HEK293 (cell line): ENCODE data around the gene ORC2.

Experiments
- GLIS2 ChIP-seq: fragments of 450-650 bp; formaldehyde crosslinking; IDR thresholded peaks from 2 replicates; pipeline ENCODE4 v1.5.1; 2016; ENCODE audit warnings: missing biosample characterization, missing genetic modification characterization
- KLF10 ChIP-seq: fragments of 450-650 bp; IDR thresholded peaks from 2 replicates; pipeline ENCODE4 v1.5.1; 2018; ENCODE audit warnings: missing biosample characterization, mild to moderate bottlenecking, missing genetic modification characterization
- KLF8 ChIP-seq: fragments of 450-650 bp; formaldehyde crosslinking; IDR thresholded peaks from 2 replicates; pipeline ENCODE4 v1.5.1; 2016; ENCODE audit warnings: missing biosample characterization, missing genetic modification characterization
- MYNN ChIP-seq: fragments of 450-650 bp; formaldehyde crosslinking; IDR thresholded peaks from 2 replicates; pipeline ENCODE4 v1.5.1; 2016; ENCODE audit warnings: missing biosample characterization, missing genetic modification characterization, borderline replicate concordance
- PRDM4 ChIP-seq: fragments of 450-650 bp; formaldehyde crosslinking; IDR thresholded peaks from 2 replicates; pipeline ENCODE4 v1.5.1; 2017; ENCODE audit warnings: missing biosample characterization, missing genetic modification characterization
- PRDM6 ChIP-seq: fragments of 450-650 bp; formaldehyde crosslinking; IDR thresholded peaks from 2 replicates; pipeline ENCODE4 v1.5.1; 2017; ENCODE audit warnings: missing biosample characterization, missing genetic modification characterization
- RBAK ChIP-seq: fragments of 450-650 bp; formaldehyde crosslinking; IDR thresholded peaks from 2 replicates; pipeline ENCODE4 v1.5.1; 2016; ENCODE audit warnings: missing biosample characterization, missing genetic modification characterization
- REPIN1 ChIP-seq: fragments of 450-650 bp; formaldehyde crosslinking; IDR thresholded peaks from 2 replicates; pipeline ENCODE4 v1.5.1; 2017; ENCODE audit warnings: missing biosample characterization, missing genetic modification characterization, low read depth
- SCRT2 ChIP-seq: fragments of 450-650 bp; formaldehyde crosslinking; IDR thresholded peaks from 2 replicates; pipeline ENCODE4 v1.5.1; 2016; ENCODE audit warnings: missing biosample characterization, missing genetic modification characterization
- SP7 ChIP-seq: fragments of 450-650 bp; formaldehyde crosslinking; IDR thresholded peaks from 2 replicates; pipeline ENCODE4 v1.5.1; 2016; ENCODE audit warnings: missing biosample characterization, missing genetic modification characterization
- YY1 ChIP-seq: fragments of 450-650 bp; formaldehyde crosslinking; IDR thresholded peaks from 2 replicates; pipeline ENCODE4 v1.5.1; 2018; ENCODE audit warnings: missing biosample characterization, missing genetic modification characterization
- ZIC2 ChIP-seq: fragments of 450-650 bp; formaldehyde crosslinking; IDR thresholded peaks from 2 replicates; pipeline ENCODE4 v1.5.1; 2016; ENCODE audit warnings: missing biosample characterization, missing genetic modification characterization
- ZNF2 ChIP-seq: fragments of 450-650 bp; formaldehyde crosslinking; IDR thresholded peaks from 2 replicates; pipeline ENCODE4 v1.5.1; 2016; ENCODE audit warnings: missing biosample characterization, missing genetic modification characterization
- ZNF311 ChIP-seq: fragments of 450-650 bp; formaldehyde crosslinking; IDR thresholded peaks from 2 replicates; pipeline ENCODE4 v1.5.1; 2017; ENCODE audit warnings: missing biosample characterization, missing genetic modification characterization, borderline replicate concordance
- ZNF324 ChIP-seq: fragments of 450-650 bp; formaldehyde crosslinking; IDR thresholded peaks from 2 replicates; pipeline ENCODE4 v1.5.1; 2016; ENCODE audit warnings: missing biosample characterization, missing genetic modification characterization
- ZNF366 ChIP-seq: fragments of 450-650 bp; formaldehyde crosslinking; conservative IDR thresholded peaks from 2 replicates; pipeline ENCODE4 v1.5.1; 2016; ENCODE audit warnings: missing biosample characterization, missing genetic modification characterization
- ZNF423 ChIP-seq: fragments of 450-650 bp; formaldehyde crosslinking; IDR thresholded peaks from 2 replicates; pipeline ENCODE4 v1.5.1; 2016; ENCODE audit warnings: missing biosample characterization, missing genetic modification characterization
- ZNF433 ChIP-seq: fragments of 450-650 bp; formaldehyde crosslinking; IDR thresholded peaks from 2 replicates; pipeline ENCODE4 v1.5.1; 2016; ENCODE audit warnings: missing biosample characterization, missing genetic modification characterization, low read depth
- ZNF548 ChIP-seq: fragments of 450-650 bp; formaldehyde crosslinking; IDR thresholded peaks from 2 replicates; pipeline ENCODE4 v1.5.1; 2016; ENCODE audit warnings: missing biosample characterization, missing genetic modification characterization
- ZNF624 ChIP-seq: fragments of 450-650 bp; formaldehyde crosslinking; IDR thresholded peaks from 2 replicates; pipeline ENCODE4 v1.5.1; 2017; ENCODE audit warnings: missing biosample characterization, missing genetic modification characterization
- ZSCAN30 ChIP-seq: fragments of 450-650 bp; IDR thresholded peaks from 2 replicates; pipeline ENCODE4 v1.5.1; 2018; ENCODE audit warnings: missing biosample characterization, mild to moderate bottlenecking, missing genetic modification characterization, moderate library complexity
- TF ChIP-seq, protein P1 (sequence below): fragments of 450-650 bp; formaldehyde crosslinking; IDR thresholded peaks from 2 replicates; pipeline ENCODE4 v1.5.1; 2017; ENCODE audit warnings: missing biosample characterization, mild to moderate bottlenecking, missing genetic modification characterization, moderate library complexity
- TF ChIP-seq, protein P2 (sequence below): IDR thresholded peaks from 2 replicates; pipeline ENCODE4 v1.6.1; 2011; ENCODE audit warnings: mild to moderate bottlenecking, low read depth, low read length, borderline replicate concordance
- TF ChIP-seq, protein P3 (sequence below): fragments of 450-650 bp; IDR thresholded peaks from 2 replicates; pipeline ENCODE4 v1.5.1; 2018; ENCODE audit warnings: missing biosample characterization, missing genetic modification characterization
- TF ChIP-seq, protein P4 (sequence below): fragments of 450-650 bp; formaldehyde crosslinking; IDR thresholded peaks from 2 replicates; pipeline ENCODE4 v1.5.1; 2016; ENCODE audit warnings: missing biosample characterization, missing genetic modification characterization
- TF ChIP-seq, protein P5 (sequence below): fragments of 450-650 bp; formaldehyde crosslinking; IDR thresholded peaks from 2 replicates; pipeline ENCODE4 v1.5.1; 2016; ENCODE audit warnings: missing biosample characterization, missing genetic modification characterization

Gene ORC2

GRCh38 chr2:200963124-200963917 is at the start of gene ORC2 (continued):
- TF ChIP-seq, protein P1, sequence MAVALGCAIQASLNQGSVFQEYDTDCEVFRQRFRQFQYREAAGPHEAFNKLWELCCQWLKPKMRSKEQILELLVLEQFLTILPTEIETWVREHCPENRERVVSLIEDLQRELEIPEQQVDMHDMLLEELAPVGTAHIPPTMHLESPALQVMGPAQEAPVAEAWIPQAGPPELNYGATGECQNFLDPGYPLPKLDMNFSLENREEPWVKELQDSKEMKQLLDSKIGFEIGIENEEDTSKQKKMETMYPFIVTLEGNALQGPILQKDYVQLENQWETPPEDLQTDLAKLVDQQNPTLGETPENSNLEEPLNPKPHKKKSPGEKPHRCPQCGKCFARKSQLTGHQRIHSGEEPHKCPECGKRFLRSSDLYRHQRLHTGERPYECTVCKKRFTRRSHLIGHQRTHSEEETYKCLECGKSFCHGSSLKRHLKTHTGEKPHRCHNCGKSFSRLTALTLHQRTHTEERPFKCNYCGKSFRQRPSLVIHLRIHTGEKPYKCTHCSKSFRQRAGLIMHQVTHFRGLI = peak; percentile 72; the same call in 1 of the 2 replicates
- TF ChIP-seq, protein P2, sequence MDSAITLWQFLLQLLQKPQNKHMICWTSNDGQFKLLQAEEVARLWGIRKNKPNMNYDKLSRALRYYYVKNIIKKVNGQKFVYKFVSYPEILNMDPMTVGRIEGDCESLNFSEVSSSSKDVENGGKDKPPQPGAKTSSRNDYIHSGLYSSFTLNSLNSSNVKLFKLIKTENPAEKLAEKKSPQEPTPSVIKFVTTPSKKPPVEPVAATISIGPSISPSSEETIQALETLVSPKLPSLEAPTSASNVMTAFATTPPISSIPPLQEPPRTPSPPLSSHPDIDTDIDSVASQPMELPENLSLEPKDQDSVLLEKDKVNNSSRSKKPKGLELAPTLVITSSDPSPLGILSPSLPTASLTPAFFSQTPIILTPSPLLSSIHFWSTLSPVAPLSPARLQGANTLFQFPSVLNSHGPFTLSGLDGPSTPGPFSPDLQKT = no peak
- TF ChIP-seq ZNF548 (tag by site-specific recombination) (no peak), PRDM4 (tag by site-specific recombination) (peak; percentile 29; the same call in 1 of the 2 replicates), SCRT2 (tag by site-specific recombination) (0 out of 2 replicates have a peak, but pooled peaks have one; percentile 21), RBAK (tag by site-specific recombination) (no peak), ZNF624 (no peak), KLF8 (tag by site-specific recombination) (peak; percentile 80; the same call in 1 of the 2 replicates), SP7 (tag by site-specific recombination) (peak; percentile 67; the same call in 1 of the 2 replicates), ZNF324 (tag by site-specific recombination) (peak; percentile 54; the same call in 1 of the 2 replicates), ZSCAN30 (peak; percentile 40; the same call in 1 of the 2 replicates), GLIS2 (peak; percentile 95), ZIC2 (tag by site-specific recombination) (peak; percentile 92), ZNF2 (tag by site-specific recombination) (peak; percentile 72), ZNF366 (tag by site-specific recombination) (peak; percentile 93), ZNF433 (no peak), YY1 (tag by site-specific recombination) (no peak), REPIN1 (0 out of 2 replicates have a peak, but pooled peaks have one; percentile 26), ZNF311 (tag by site-specific recombination) (no peak), KLF10 (tag by site-specific recombination) (peak; percentile 99), MYNN (tag by site-specific recombination) (no peak), ZNF423 (tag by site-specific recombination) (peak; percentile 57; the same call in 1 of the 2 replicates), PRDM6 (tag by site-specific recombination) (peak; percentile 26; the same call in 1 of the 2 replicates)
- TF ChIP-seq, protein P3, sequence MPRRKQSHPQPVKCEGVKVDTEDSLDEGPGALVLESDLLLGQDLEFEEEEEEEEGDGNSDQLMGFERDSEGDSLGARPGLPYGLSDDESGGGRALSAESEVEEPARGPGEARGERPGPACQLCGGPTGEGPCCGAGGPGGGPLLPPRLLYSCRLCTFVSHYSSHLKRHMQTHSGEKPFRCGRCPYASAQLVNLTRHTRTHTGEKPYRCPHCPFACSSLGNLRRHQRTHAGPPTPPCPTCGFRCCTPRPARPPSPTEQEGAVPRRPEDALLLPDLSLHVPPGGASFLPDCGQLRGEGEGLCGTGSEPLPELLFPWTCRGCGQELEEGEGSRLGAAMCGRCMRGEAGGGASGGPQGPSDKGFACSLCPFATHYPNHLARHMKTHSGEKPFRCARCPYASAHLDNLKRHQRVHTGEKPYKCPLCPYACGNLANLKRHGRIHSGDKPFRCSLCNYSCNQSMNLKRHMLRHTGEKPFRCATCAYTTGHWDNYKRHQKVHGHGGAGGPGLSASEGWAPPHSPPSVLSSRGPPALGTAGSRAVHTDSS (tag by site-specific recombination) = no peak
- TF ChIP-seq, protein P4, sequence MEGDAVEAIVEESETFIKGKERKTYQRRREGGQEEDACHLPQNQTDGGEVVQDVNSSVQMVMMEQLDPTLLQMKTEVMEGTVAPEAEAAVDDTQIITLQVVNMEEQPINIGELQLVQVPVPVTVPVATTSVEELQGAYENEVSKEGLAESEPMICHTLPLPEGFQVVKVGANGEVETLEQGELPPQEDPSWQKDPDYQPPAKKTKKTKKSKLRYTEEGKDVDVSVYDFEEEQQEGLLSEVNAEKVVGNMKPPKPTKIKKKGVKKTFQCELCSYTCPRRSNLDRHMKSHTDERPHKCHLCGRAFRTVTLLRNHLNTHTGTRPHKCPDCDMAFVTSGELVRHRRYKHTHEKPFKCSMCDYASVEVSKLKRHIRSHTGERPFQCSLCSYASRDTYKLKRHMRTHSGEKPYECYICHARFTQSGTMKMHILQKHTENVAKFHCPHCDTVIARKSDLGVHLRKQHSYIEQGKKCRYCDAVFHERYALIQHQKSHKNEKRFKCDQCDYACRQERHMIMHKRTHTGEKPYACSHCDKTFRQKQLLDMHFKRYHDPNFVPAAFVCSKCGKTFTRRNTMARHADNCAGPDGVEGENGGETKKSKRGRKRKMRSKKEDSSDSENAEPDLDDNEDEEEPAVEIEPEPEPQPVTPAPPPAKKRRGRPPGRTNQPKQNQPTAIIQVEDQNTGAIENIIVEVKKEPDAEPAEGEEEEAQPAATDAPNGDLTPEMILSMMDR (tag by site-specific recombination) = peak; percentile 99
- TF ChIP-seq, protein P5, sequence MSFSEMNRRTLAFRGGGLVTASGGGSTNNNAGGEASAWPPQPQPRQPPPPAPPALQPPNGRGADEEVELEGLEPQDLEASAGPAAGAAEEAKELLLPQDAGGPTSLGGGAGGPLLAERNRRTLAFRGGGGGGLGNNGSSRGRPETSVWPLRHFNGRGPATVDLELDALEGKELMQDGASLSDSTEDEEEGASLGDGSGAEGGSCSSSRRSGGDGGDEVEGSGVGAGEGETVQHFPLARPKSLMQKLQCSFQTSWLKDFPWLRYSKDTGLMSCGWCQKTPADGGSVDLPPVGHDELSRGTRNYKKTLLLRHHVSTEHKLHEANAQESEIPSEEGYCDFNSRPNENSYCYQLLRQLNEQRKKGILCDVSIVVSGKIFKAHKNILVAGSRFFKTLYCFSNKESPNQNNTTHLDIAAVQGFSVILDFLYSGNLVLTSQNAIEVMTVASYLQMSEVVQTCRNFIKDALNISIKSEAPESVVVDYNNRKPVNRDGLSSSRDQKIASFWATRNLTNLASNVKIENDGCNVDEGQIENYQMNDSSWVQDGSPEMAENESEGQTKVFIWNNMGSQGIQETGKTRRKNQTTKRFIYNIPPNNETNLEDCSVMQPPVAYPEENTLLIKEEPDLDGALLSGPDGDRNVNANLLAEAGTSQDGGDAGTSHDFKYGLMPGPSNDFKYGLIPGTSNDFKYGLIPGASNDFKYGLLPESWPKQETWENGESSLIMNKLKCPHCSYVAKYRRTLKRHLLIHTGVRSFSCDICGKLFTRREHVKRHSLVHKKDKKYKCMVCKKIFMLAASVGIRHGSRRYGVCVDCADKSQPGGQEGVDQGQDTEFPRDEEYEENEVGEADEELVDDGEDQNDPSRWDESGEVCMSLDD (tag by site-specific recombination) = peak; percentile 93
